ENCODE measurements around the gene PTPRU. TPM values are rescaled to one million over a fixed set of nuclear protein-coding genes. Genes with fewer than 3 reads are reported as not detected.

Gene PTPRU
- total and polyA plus RNA-seq, 4 donors: 1.6 to 15.1 (median 6.0) TPM

DNA sequence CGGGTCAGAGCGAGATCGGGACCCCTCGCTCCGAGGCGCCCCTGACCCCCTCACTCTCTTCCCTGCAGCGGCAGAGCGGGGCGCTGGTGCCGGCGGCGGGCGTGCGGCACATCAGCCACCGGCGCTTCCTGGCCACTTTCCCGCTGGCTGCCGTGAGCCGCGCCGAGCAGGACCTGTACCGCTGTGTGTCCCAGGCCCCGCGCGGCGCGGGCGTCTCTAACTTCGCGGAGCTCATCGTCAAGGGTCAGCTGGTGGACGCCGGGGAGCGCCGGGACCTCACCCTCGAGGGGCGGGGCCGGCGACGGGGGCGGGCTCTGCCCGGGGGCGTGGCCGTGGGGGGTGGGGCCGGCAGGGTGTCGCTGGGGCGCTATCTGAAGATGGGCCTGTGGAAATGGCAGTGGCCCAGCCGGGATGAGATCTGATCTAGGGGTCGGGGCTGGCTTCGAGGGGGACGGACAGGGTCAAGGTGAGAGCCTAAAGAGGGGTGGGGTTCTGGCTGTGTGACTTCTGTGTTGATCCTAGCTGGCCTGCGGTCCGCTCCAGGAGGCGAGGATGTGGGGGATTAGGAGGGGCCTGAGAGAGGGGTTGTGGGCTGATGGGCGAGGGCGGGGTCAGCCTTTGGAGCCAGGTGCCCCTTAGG is 23.6 kb downstream of the PTPRU start:
- Histone ChIP-seq H3K27ac (ENCODE audit: low read depth in 1 of 2, low read length in 2 of 2) (no peak overlapping the region), H3K27me3 (ENCODE audit: control insufficient read depth in 4 of 4, insufficient read depth in 4 of 4, low read length in 3 of 4) (no peaks in the 10 kb centered on the region), H3K9ac (ENCODE audit: low read depth in 1 of 2, low read length in 2 of 2) (no peak overlapping the region), H3K4me1 (ENCODE audit: control insufficient read depth in 4 of 4, insufficient read depth in 4 of 4, low read length in 3 of 4) (peaks cover 11 to 31% (median 18%) of the 10 kb centered on the region in 4 donors), H3K36me3 (ENCODE audit: control insufficient read depth in 4 of 4, insufficient read depth in 3 of 4, low read depth in 1 of 4, low read length in 3 of 4) (peaks cover 0 to 4% (median 0%) of the 10 kb centered on the region in 4 donors), H3K9me3 (ENCODE audit: control insufficient read depth in 4 of 4, low read length in 3 of 4) (no peaks in the 10 kb centered on the region), H3K4me3 (ENCODE audit: low read depth in 1 of 3, low read length in 3 of 3) (peak overlapping the region; percentile 58 to 62 (median 62))
- TF ChIP-seq SP1 (IDR thresholded peaks at IDR 0.05) (no peak), FOXA1 (IDR thresholded peaks at IDR 0.05) (no peak), FOXA2 (IDR thresholded peaks at IDR 0.05) (no peak), YY1 (IDR thresholded peaks at IDR 0.05) (no peak), TAF1 (conservative IDR thresholded peaks at IDR 0.05) (no peak), HNF4A (conservative IDR thresholded peaks at IDR 0.05) (no peak), HNF4G (IDR thresholded peaks at IDR 0.05) (no peak), GABPA (IDR thresholded peaks at IDR 0.05 in 1 of 2, conservative IDR thresholded peaks at IDR 0.05 in 1 of 2) (no peak), RAD21 (IDR thresholded peaks at IDR 0.05) (no peak), EGR1 (IDR thresholded peaks at IDR 0.05; ENCODE audit: low read depth in 2 of 2) (no peak), JUND (IDR thresholded peaks at IDR 0.05) (no peak)
- TF ChIP-seq, protein P1, sequence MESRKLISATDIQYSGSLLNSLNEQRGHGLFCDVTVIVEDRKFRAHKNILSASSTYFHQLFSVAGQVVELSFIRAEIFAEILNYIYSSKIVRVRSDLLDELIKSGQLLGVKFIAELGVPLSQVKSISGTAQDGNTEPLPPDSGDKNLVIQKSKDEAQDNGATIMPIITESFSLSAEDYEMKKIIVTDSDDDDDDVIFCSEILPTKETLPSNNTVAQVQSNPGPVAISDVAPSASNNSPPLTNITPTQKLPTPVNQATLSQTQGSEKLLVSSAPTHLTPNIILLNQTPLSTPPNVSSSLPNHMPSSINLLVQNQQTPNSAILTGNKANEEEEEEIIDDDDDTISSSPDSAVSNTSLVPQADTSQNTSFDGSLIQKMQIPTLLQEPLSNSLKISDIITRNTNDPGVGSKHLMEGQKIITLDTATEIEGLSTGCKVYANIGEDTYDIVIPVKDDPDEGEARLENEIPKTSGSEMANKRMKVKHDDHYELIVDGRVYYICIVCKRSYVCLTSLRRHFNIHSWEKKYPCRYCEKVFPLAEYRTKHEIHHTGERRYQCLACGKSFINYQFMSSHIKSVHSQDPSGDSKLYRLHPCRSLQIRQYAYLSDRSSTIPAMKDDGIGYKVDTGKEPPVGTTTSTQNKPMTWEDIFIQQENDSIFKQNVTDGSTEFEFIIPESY (IDR thresholded peaks at IDR 0.05): no peak
- TF ChIP-seq, protein P2, sequence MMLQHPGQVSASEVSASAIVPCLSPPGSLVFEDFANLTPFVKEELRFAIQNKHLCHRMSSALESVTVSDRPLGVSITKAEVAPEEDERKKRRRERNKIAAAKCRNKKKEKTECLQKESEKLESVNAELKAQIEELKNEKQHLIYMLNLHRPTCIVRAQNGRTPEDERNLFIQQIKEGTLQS (IDR thresholded peaks at IDR 0.05): no peak
- TF ChIP-seq, protein P3, sequence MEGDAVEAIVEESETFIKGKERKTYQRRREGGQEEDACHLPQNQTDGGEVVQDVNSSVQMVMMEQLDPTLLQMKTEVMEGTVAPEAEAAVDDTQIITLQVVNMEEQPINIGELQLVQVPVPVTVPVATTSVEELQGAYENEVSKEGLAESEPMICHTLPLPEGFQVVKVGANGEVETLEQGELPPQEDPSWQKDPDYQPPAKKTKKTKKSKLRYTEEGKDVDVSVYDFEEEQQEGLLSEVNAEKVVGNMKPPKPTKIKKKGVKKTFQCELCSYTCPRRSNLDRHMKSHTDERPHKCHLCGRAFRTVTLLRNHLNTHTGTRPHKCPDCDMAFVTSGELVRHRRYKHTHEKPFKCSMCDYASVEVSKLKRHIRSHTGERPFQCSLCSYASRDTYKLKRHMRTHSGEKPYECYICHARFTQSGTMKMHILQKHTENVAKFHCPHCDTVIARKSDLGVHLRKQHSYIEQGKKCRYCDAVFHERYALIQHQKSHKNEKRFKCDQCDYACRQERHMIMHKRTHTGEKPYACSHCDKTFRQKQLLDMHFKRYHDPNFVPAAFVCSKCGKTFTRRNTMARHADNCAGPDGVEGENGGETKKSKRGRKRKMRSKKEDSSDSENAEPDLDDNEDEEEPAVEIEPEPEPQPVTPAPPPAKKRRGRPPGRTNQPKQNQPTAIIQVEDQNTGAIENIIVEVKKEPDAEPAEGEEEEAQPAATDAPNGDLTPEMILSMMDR (IDR thresholded peaks at IDR 0.05; ENCODE audit: low read depth, low read length, missing input control): no peak
- TF ChIP-seq, protein P4, sequence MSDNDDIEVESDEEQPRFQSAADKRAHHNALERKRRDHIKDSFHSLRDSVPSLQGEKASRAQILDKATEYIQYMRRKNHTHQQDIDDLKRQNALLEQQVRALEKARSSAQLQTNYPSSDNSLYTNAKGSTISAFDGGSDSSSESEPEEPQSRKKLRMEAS (IDR thresholded peaks at IDR 0.05): no peak
- peak; percentile 77 for DNase-seq (ENCODE audit: low spot score)
- 8% methylated on average over 56 of the region's 56 CpGs for WGBS

DNA sequence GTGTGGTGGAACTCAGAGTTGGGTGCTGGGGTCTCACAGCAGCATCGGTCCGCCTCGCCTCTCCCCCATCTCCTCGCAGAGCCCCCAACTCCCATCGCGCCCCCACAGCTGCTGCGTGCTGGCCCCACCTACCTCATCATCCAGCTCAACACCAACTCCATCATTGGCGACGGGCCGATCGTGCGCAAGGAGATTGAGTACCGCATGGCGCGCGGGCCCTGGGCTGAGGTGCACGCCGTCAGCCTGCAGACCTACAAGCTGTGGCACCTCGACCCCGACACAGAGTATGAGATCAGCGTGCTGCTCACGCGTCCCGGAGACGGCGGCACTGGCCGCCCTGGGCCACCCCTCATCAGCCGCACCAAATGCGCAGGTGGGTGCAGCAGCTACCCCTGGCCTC is 24.2 kb downstream of the PTPRU start:
- Histone ChIP-seq H3K9me3 (ENCODE audit: control insufficient read depth in 4 of 4, low read length in 3 of 4) (no peaks in the 10 kb centered on the region), H3K4me1 (ENCODE audit: control insufficient read depth in 4 of 4, insufficient read depth in 4 of 4, low read length in 3 of 4) (peaks cover 11 to 31% (median 18%) of the 10 kb centered on the region in 4 donors), H3K27ac (ENCODE audit: low read depth in 1 of 2, low read length in 2 of 2) (no peak overlapping the region), H3K4me3 (ENCODE audit: low read depth in 1 of 3, low read length in 3 of 3) (no peak overlapping the region), H3K27me3 (ENCODE audit: control insufficient read depth in 4 of 4, insufficient read depth in 4 of 4, low read length in 3 of 4) (no peaks in the 10 kb centered on the region), H3K36me3 (ENCODE audit: control insufficient read depth in 4 of 4, insufficient read depth in 3 of 4, low read depth in 1 of 4, low read length in 3 of 4) (peaks cover 0 to 4% (median 0%) of the 10 kb centered on the region in 4 donors), H3K9ac (ENCODE audit: low read depth in 1 of 2, low read length in 2 of 2) (no peak overlapping the region)
- TF ChIP-seq YY1 (IDR thresholded peaks at IDR 0.05): no peak
- no peak for TF ChIP-seq FOXA2 (IDR thresholded peaks at IDR 0.05)
- TF ChIP-seq, protein P3 (IDR thresholded peaks at IDR 0.05; ENCODE audit: low read depth, low read length, missing input control): no peak
- TF ChIP-seq, protein P1 (IDR thresholded peaks at IDR 0.05): no peak
- no peak for DNase-seq (ENCODE audit: low spot score)
- 82% methylated on average over 29 of the region's 29 CpGs for WGBS
